GM13977 (cell line): ENCODE results near the gene LDLRAD2.

Source experiments
- DNase-seq: peaks from one replicate; pipeline ENCODE4 v3.0.0; 2012; ENCODE audit warnings: low spot score
- CTCF ChIP-seq: IDR thresholded peaks from 2 replicates; pipeline ENCODE4 v1.5.1; 2012; ENCODE audit warnings: mild to moderate bottlenecking, control low read depth; ENCODE audit not compliant: insufficient read depth; ENCODE audit errors: extremely low read depth, missing control alignments
- in situ Hi-C: fragments of 300-500 bp; cut with MboI; formaldehyde crosslinking; loops from one replicate; pipeline ENCODE4 v1.12.0; 2022; ENCODE audit warnings: low sequenced_read_pairs, low pct_unique_long_range_greater_than_20kb, mixed read lengths, inconsistent platforms; ENCODE audit not compliant: unreplicated experiment

The LDLRAD2 gene

DNA sequence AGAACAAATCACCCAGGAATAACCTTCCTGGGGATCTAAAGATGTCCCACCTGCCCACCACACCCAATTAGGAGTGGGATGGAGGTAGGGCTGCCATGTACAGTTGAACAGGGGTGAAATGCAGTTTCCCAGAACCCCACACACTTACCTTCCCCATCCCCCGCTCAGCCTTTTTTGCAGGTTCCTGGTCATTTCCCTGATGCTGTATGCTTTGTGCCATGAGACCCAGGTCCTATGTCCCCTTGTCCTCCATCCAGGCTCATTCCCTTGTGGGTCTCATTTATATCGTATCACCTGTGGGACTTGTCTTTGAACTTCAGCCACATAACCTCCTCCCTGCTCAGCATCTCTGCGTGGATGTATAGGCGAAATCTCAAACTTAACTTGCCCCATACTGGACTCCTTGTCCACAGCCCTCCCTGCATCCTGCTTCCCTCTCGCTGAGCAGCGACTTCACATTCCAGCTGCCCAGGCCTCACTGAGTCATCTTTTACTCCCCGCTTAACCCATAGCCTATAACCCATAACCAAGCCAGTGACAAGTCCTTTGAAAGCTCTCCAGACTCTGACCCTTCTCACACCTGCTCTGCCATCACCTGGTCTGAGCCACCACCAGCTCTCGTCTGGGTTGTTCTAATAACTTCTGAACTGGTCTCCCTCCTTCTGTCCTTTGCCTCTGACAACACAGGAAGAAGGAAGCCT is 4.7 kb downstream of the LDLRAD2 start:
- no peak for DNase-seq
- in situ Hi-C loops: no loop called here
- TF ChIP-seq CTCF: no peak

DNA sequence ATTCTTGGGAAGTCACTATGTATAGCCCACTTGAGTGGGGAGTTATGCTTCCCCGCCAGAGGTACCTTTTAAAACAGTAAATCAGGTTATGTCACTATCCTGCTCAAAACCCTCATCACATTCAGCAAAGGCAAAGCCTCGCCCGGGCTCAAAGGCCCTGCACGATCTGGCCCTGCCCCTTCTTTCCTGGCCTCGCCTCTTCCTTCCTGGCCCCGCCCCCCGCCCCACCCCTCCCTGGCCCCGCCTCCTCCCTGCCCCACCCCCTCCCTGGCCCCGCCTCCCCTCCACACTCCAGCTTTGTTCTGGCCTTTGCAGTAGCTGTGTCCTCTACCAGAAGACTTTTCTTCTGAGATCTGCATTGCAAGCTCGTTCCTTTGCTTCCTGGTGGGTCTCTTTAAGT is 6.6 kb downstream of the LDLRAD2 start:
- DNase-seq: peak; percentile 88
- in situ Hi-C loops: no loop called here
- no peak for TF ChIP-seq CTCF

GRCh38 chr1:21820597-21821232 is 8.7 kb downstream of the LDLRAD2 start:
- DNase-seq: no peak
- in situ Hi-C loops: no loop called here
- no peak for TF ChIP-seq CTCF

- in situ Hi-C loops: no loop called here
These were observed 9.4 kb downstream of the LDLRAD2 start for GRCh38 chr1:21821385-21822019.

DNA sequence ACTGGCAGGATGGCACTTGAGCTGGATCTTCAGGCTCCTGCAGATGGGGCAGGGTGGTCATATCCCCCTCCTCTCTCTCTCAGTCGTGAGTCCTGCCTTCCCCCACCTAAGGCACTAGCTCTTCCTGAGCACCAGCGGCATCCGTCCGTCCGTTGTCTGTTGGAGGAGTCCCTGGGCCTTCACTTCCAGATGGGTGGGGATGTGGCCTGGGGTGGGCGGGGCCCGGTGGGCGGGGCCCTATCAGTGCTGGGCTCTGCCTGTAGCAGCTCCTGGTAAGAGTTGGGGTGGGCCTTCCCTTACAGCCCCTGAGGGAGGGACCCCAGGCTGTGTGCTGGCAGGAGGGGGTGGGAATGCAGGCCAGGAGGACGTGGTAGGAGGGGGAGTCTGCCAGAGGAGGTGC is 10.3 kb downstream of the LDLRAD2 start:
- no peak for DNase-seq
- TF ChIP-seq CTCF: no peak

More at GRCh38 chr1:21821385-21822019, 9.4 kb downstream of the LDLRAD2 start:
- TF ChIP-seq CTCF: no peak
- DNase-seq: no peak

GRCh38 chr1:21823206-21823979 is 11.3 kb downstream of the LDLRAD2 start:
- no peak for TF ChIP-seq CTCF
- DNase-seq: no peak

More for the DNA sequence above, 10.3 kb downstream of the LDLRAD2 start:
- in situ Hi-C loops: no loop called here

More at GRCh38 chr1:21823206-21823979, 11.3 kb downstream of the LDLRAD2 start:
- in situ Hi-C loops: no loop called here
